Measurements from ENCODE around the gene HMHB1.

The HMHB1 gene

DNA sequence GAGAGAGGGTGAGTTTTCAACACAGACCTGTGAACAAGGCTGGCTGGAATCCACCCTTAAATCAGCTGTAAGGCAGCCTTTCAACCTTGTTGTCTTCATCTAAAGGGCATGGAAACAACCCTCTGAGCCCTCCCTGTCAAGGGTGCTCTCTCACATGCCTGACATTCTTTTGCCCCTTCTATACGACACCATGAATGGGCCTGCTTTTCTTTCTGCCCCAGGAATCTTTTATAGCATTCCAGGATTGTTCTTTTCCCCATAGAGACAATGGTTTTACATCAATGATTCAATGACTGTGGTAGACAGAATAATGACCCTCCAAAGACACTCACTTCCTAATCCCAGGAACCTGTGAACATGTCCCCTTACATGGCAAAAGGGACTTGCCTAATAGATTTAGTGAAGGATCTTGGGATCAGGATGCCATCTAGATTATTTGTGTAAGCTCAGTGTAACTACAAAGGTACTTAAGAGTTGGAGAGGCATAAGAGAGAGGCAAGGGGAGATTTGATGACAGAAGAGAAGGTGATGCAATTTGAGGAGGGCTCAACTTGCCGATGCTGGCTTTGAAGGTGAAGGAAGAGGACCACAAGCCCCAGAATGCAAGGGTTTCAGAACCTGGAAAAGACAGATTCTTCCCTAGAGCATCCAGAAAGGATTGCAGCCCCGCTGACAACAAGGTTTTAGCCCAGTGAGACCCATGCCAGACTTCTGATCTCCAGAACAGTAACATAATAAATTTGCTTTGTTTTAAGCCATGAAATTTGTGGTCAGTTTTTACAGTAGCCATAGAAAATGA is 29.2 kb upstream of the HMHB1 start:
- DNase-seq (ENCODE audit: low read depth in 2 of 2), result no peak
- no peak overlapping the region for H3K4me3 ChIP-seq (replicated peaks in 1 of 2; ENCODE audit: low read depth in 2 of 2, low read length in 2 of 2)
- TF ChIP-seq, protein P1, sequence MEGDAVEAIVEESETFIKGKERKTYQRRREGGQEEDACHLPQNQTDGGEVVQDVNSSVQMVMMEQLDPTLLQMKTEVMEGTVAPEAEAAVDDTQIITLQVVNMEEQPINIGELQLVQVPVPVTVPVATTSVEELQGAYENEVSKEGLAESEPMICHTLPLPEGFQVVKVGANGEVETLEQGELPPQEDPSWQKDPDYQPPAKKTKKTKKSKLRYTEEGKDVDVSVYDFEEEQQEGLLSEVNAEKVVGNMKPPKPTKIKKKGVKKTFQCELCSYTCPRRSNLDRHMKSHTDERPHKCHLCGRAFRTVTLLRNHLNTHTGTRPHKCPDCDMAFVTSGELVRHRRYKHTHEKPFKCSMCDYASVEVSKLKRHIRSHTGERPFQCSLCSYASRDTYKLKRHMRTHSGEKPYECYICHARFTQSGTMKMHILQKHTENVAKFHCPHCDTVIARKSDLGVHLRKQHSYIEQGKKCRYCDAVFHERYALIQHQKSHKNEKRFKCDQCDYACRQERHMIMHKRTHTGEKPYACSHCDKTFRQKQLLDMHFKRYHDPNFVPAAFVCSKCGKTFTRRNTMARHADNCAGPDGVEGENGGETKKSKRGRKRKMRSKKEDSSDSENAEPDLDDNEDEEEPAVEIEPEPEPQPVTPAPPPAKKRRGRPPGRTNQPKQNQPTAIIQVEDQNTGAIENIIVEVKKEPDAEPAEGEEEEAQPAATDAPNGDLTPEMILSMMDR (IDR thresholded peaks at IDR 0.05; ENCODE audit: low read depth, low read length), result no peak

DNA sequence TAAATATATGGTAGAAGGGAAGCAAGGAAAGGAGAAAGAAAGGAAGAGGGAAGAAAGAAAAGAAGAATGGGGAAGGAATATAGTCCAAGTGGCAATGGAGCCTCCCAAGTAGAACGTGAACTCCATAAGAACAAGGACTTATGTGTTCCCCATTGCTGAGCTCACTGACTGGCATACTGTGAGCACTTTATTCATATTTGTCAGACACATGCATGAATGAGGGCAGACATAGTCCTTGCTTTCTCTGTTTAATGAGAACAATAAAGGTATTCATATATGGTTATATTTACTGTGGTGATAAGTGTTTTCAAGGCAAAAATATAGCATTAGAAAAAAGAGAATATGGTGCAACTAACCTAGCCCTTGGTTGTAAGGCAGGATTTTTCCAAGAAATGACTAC is 23.6 kb upstream of the HMHB1 start:
- no peak overlapping the region for H3K4me3 ChIP-seq (replicated peaks in 1 of 2; ENCODE audit: low read depth in 2 of 2, low read length in 2 of 2)
- no peak for DNase-seq (ENCODE audit: low read depth in 2 of 2)

DNA sequence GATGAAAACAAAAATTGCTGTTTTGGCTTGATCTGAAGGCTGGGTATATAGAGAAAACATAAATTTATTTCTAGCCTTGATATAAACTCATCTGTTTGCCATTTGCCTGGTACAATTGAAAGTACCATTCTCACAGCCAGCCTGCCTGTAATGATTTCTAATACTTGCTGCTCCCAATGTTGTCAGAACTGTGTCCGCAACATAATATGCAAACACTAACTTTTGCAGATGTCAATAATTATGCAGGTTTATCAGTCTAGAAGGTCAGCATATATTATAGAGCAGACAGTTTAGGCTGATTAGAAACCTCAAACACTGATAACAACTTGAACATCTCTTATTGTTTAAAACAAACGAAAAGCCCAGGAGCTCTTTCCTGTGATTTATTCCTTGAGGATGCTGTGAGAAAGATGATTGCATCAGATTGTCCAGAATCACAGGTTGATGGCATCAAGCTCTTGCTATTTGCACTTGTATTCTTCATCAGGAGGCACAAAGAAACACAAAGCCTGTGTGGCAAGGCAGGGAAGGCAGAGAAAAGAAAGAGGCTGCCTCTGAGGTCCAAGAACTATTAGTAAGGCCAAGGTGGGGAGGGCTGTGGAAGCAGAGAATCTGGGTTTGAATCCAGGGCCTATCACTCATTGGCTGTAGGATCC is 21.4 kb upstream of the HMHB1 start:
- no peak overlapping the region for H3K4me3 ChIP-seq (replicated peaks in 1 of 2; ENCODE audit: low read depth in 2 of 2, low read length in 2 of 2)
- DNase-seq (ENCODE audit: low read depth in 2 of 2), result peak in 1 of 2 donors; percentile 12
- TF ChIP-seq, protein P1 (IDR thresholded peaks at IDR 0.05; ENCODE audit: low read depth, low read length), result no peak

More for the DNA sequence above, 23.6 kb upstream of the HMHB1 start:
- TF ChIP-seq, protein P1 (IDR thresholded peaks at IDR 0.05; ENCODE audit: low read depth, low read length), result no peak

DNA sequence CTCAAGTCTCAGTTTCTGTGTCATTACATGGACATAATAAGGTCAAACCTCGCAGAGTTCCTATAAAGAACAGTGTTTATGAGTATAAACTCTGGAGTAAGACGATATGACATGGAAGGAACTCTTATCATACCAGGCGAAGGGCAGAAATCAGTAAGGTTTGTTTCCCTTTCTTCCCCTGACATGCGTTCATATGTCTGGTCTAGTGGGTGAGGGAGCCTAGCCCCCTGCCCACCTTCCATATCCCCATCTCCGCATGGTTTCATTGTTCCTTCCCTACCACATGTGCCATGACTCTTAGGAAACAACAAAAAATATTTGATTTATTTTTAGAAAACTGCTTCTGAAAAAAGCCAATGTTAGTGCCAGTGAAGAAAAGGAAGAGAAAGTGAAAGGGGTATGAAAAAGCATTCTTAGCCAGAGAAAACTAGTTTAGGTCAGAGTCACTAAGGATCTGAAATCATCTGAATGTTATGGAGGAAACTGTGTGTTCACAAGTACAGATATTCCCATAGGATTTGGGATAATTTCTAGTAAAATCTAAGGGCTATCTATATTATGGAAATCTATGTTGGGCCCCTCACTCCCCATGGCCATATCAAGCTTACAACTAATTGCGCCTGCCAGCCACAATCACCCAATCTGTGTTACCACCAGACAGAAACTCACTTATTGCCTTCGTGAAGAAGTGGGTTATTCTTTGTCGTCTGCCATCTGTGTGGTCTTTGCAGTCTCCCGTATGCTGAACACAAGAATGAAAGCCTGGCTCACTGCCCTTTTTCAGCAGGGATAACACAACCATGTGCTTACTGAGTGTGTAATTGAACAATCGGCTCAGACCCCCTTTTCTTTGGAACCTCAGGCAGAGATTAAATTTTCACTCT is 19.9 kb upstream of the HMHB1 start:
- TF ChIP-seq, protein P1 (IDR thresholded peaks at IDR 0.05; ENCODE audit: low read depth, low read length), result no peak
- H3K4me3 ChIP-seq (replicated peaks in 1 of 2; ENCODE audit: low read depth in 2 of 2, low read length in 2 of 2), result no peak overlapping the region
- DNase-seq (ENCODE audit: low read depth in 2 of 2), result peak; percentile 18 to 40

DNA sequence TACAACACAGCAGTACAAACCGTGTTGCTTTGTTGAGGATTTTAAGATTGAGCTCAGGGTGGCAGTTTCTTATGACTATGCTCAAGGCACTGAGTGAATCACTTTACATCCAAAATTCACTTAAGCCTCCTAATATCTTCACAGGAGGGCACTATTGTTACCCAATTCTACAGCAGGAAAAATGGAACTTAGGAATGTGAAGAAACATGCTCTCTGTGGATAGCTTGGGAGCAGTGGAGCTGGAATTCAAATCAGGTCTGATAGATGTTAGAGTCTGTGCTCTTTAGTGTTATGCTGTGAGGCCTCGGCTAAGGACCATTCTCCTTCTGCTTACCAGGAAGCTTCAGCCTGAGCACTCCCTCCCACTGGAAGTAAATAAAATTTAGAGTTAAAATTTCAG is 18.7 kb upstream of the HMHB1 start:
- no peak overlapping the region for H3K4me3 ChIP-seq (replicated peaks in 1 of 2; ENCODE audit: low read depth in 2 of 2, low read length in 2 of 2)
- DNase-seq (ENCODE audit: low read depth in 2 of 2), result peak in 1 of 2 donors; percentile 20
- TF ChIP-seq, protein P1 (IDR thresholded peaks at IDR 0.05; ENCODE audit: low read depth, low read length), result no peak

DNA sequence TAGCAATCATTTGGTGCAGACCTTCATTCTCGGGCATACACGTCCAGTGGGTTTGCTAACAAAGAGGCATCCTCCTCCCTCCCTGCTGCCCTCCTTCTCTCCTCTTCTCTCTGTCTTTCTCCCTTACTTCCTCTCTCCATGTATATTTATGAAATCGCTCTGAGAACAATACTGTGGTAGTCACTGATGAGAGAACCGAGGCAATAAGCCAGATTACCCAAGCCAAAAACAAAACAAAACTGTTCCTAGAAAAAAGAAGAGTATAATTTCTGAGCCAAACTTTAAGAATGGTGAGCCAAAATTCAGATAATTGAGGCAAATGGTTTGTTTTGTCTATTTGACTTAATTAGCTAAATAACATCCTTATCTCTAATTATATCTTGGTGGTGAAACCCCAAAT is 15.8 kb upstream of the HMHB1 start:
- peak; percentile 38 to 47 for DNase-seq (ENCODE audit: low read depth in 2 of 2)
- TF ChIP-seq, protein P1 (IDR thresholded peaks at IDR 0.05; ENCODE audit: low read depth, low read length), result no peak
- no peak overlapping the region for H3K4me3 ChIP-seq (replicated peaks in 1 of 2; ENCODE audit: low read depth in 2 of 2, low read length in 2 of 2)

Measured in cardiac fibroblast (primary cell).